Suprapubic skin (tissue), 3 donors: ENCODE measurements around the gene CHAMP1.

ENCODE experiments used
- CTCF ChIP-seq, 2 donors: fragments of 200-600 bp in 1 of 2; fragments of 450-650 bp in 1 of 2; sonication (generic) in 1 of 2; IDR thresholded peaks; one replicate each; pipeline ENCODE4 v1.5.1; 2016 to 2019; ENCODE audit warnings: antibody characterized with exemption in 2 of 2, mild to moderate bottlenecking in 1 of 2, moderate library complexity in 1 of 2
- POLR2A ChIP-seq, 2 donors: fragments of 450-650 bp; IDR thresholded peaks; one replicate each; pipeline ENCODE4 v1.6.1; 2017; ENCODE audit warnings: antibody characterized with exemption in 2 of 2, mild to moderate bottlenecking in 2 of 2, moderate library complexity in 2 of 2

- no peak for TF ChIP-seq POLR2A (IDR thresholded peaks at IDR 0.05)
- no peak for TF ChIP-seq CTCF (IDR thresholded peaks at IDR 0.05)
Observed at GRCh38 chr13:114296448-114296847, 17.9 kb upstream of the CHAMP1 start.
